HCT116 (cell line): ENCODE results near the gene KCNK3. TPM values are rescaled to one million over a fixed set of nuclear protein-coding genes. Genes with fewer than 3 reads are reported as not detected.

ENCODE experiments used
- ATAC-seq: fragments of 200-7000 bp; cut with Tn5 transposase; 2 replicates; pipeline ENCODE4 v1.9.1; 2020; ENCODE audit warnings: mild to moderate bottlenecking, moderate library complexity
- BruUV-seq: library from RNA; stranded (reverse); fragments of 400-500 nt; replicated peaks from 2 replicates; lab custom pipeline; 2021; lab: Mats Ljungman, UMichigan
- CTCF ChIA-PET: fragments of 300-600 bp; sonication (Branson Sonifier 250); formaldehyde crosslinking; loops from one replicate; lab custom pipeline; 2021; ENCODE audit warnings: antibody characterized with exemption; lab: Charles Lee
- POLR2A ChIA-PET: fragments of 300-600, 350-600 bp; sonication (Branson Sonifier 250); formaldehyde crosslinking; loops from one replicate; lab custom pipeline; 2021; ENCODE audit warnings: antibody characterized with exemption; lab: Charles Lee
- RAD21 ChIA-PET, 2 experiments: fragments of 300-600 bp; sonication (Branson Sonifier 250); formaldehyde crosslinking; loops; one replicate each; lab custom pipeline; 2023; ENCODE audit warnings: low total read pairs in 2 of 2; ENCODE audit not compliant: uncharacterized antibody in 2 of 2, unreplicated experiment in 2 of 2, low non-redundant PET in 1 of 2; lab: Charles Lee
- DNase-seq: peaks from one replicate; pipeline ENCODE4 v3.0.0-alpha.2; 2010; ENCODE audit warnings: low read depth, low spot score
- H2AFZ ChIP-seq: fragments of 200-600 bp; shearing (Covaris generic), sonication (generic); 2 replicates; pipeline ENCODE4 v1.6.1; 2017; ENCODE audit warnings: low read depth, mixed run types, mixed read lengths, antibody characterized with exemption, low read length; ENCODE audit not compliant: poor library complexity, severe bottlenecking
- H3K27ac ChIP-seq: 2 replicates; pipeline ENCODE4 v1.5.1; 2012; ENCODE audit warnings: low read depth, low read length
- H3K27me3 ChIP-seq: fragments of 200-600 bp; sonication (generic); 2 replicates; pipeline ENCODE4 v1.6.1; 2016; ENCODE audit warnings: mixed run types, low read length, mixed read lengths; ENCODE audit not compliant: insufficient read depth
- H3K36me3 ChIP-seq, 2 experiments: fragments of 200-500 bp in 1 of 2; fragments of 200-600 bp in 1 of 2; sonication (Bioruptor generic) in 1 of 2; sonication (generic) in 1 of 2; 2 replicates each; pipeline versions ENCODE4 v1.5.1 to v1.6.1; 2014 to 2016; ENCODE audit warnings: low read length in 2 of 2, inconsistent platforms in 1 of 2, mixed read lengths in 1 of 2, mixed run types in 1 of 2; ENCODE audit not compliant: insufficient read depth in 2 of 2, control insufficient read depth in 1 of 2
- H3K4me1 ChIP-seq, 2 experiments: fragments of 200-600 bp in 1 of 2; sonication (generic) in 1 of 2; 2 replicates each; pipeline versions ENCODE4 v1.5.1 to v1.6.1; 2012 to 2017; ENCODE audit warnings: low read length in 2 of 2, inconsistent platforms in 1 of 2, mild to moderate bottlenecking in 1 of 2, mixed read lengths in 1 of 2, mixed run types in 1 of 2, moderate library complexity in 1 of 2; ENCODE audit not compliant: insufficient read depth in 2 of 2, control insufficient read depth in 1 of 2
- H3K4me2 ChIP-seq: fragments of 200-600 bp; sonication (generic); 2 replicates; pipeline ENCODE4 v1.6.1; 2017; ENCODE audit warnings: mixed run types, low read length, mixed read lengths
- H3K4me3 ChIP-seq, 2 experiments: fragments of 200-600 bp in 1 of 2; sonication (generic) in 1 of 2; replicated peaks in 1 of 2; 2 replicates each; pipeline ENCODE4 v1.5.1; 2011 to 2016; ENCODE audit warnings: low read length in 2 of 2, control low read depth in 1 of 2, low read depth in 1 of 2, mild to moderate bottlenecking in 1 of 2, mixed read lengths in 1 of 2, mixed run types in 1 of 2
- H3K79me2 ChIP-seq: fragments of 200-600 bp; sonication (generic); 2 replicates; pipeline ENCODE4 v1.6.1; 2017; ENCODE audit warnings: mild to moderate bottlenecking, mixed run types, low read length, moderate library complexity, mixed read lengths; ENCODE audit not compliant: insufficient read depth
- H3K9ac ChIP-seq: fragments of 200-600 bp; sonication (generic); 2 replicates; pipeline ENCODE4 v1.6.1; 2016; ENCODE audit warnings: low read length, mixed read lengths
- H3K9me2 ChIP-seq: fragments of 200-600 bp; sonication (generic), shearing (Covaris generic); 2 replicates; pipeline ENCODE4 v1.6.1; 2017; ENCODE audit warnings: mixed run types, mild to moderate bottlenecking, moderate library complexity; ENCODE audit not compliant: insufficient read depth
- H3K9me3 ChIP-seq, 2 experiments: fragments of 200-500 bp in 1 of 2; fragments of 200-600 bp in 1 of 2; sonication (Bioruptor generic) in 1 of 2; sonication (generic) in 1 of 2; 2 replicates each; pipeline ENCODE4 v1.6.1; 2014 to 2017; ENCODE audit warnings: low read length in 2 of 2, mixed read lengths in 2 of 2, inconsistent platforms in 1 of 2, low read depth in 1 of 2, mild to moderate bottlenecking in 1 of 2, mixed run types in 1 of 2, moderate library complexity in 1 of 2; ENCODE audit not compliant: control insufficient read depth in 1 of 2, insufficient read depth in 1 of 2
- H4K20me1 ChIP-seq: fragments of 200-600 bp; sonication (generic), shearing (Covaris generic); 2 replicates; pipeline ENCODE4 v1.6.1; 2017; ENCODE audit warnings: mixed run types, mild to moderate bottlenecking, moderate library complexity; ENCODE audit not compliant: insufficient read depth
- ATF3 ChIP-seq: IDR thresholded peaks from 2 replicates; pipeline ENCODE4 v1.6.1; 2012
- CBX3 ChIP-seq: IDR thresholded peaks from 2 replicates; pipeline ENCODE4 v1.6.1; 2012; ENCODE audit warnings: low read depth
- CEBPB ChIP-seq: IDR thresholded peaks from 2 replicates; pipeline ENCODE4 v1.6.1; 2012; ENCODE audit warnings: low read depth
- CTCF ChIP-seq, 3 experiments: fragments of 200-600 bp in 1 of 3; sonication (generic) in 1 of 3; IDR thresholded peaks in 2 of 3; conservative IDR thresholded peaks in 1 of 3; 2 replicates each; pipeline ENCODE4 v1.5.1; 2012 to 2017; ENCODE audit warnings: low read depth in 2 of 3, low read length in 2 of 3, antibody characterized with exemption in 1 of 3, borderline replicate concordance in 1 of 3, control low read depth in 1 of 3, mild to moderate bottlenecking in 1 of 3, mixed read lengths in 1 of 3, mixed run types in 1 of 3, moderate library complexity in 1 of 3; ENCODE audit not compliant: insufficient read depth in 1 of 3
- EGR1 ChIP-seq: IDR thresholded peaks from 2 replicates; pipeline ENCODE4 v1.6.1; 2012; ENCODE audit warnings: low read depth
- ELF1 ChIP-seq: IDR thresholded peaks from 2 replicates; pipeline ENCODE4 v1.6.1; 2012; ENCODE audit warnings: low read depth, borderline replicate concordance
- EZH2phosphoT487 ChIP-seq: fragments of 200-600 bp; IDR thresholded peaks from 2 replicates; pipeline ENCODE4 v1.6.1; 2018; ENCODE audit warnings: antibody characterized with exemption, borderline replicate concordance
- FOSL1 ChIP-seq: IDR thresholded peaks from 2 replicates; pipeline ENCODE4 v1.6.1; 2012; ENCODE audit warnings: low read depth
- MAX ChIP-seq: IDR thresholded peaks from 2 replicates; pipeline ENCODE4 v1.6.1; 2012
- SIN3A ChIP-seq: IDR thresholded peaks from 2 replicates; pipeline ENCODE4 v1.6.1; 2012; ENCODE audit warnings: low read depth
- SP1 ChIP-seq: IDR thresholded peaks from 2 replicates; pipeline ENCODE4 v1.6.1; 2012; ENCODE audit warnings: low read depth
- SRF ChIP-seq: IDR thresholded peaks from 2 replicates; pipeline ENCODE4 v1.6.1; 2012; ENCODE audit warnings: low read depth
- ZFX ChIP-seq: fragments of 450-650 bp; IDR thresholded peaks from 2 replicates; pipeline ENCODE4 v1.6.1; 2017
- intact Hi-C: fragments of 100-400 bp; cut with micrococcal nuclease; formaldehyde crosslinking; loops from 2 replicates; pipeline ENCODE4 v1.10.0; 2022
- total RNA-seq: library from RNA; stranded (reverse); gene quantifications from one replicate; pipeline ENCODE4 v1.2.1, GENCODE V29; 2021; ENCODE audit not compliant: unreplicated experiment

The KCNK3 gene
- total RNA-seq, 1 experiment from 2014 or later, result 0.71 TPM

- H3K27me3 ChIP-seq, result no peaks in the 10 kb centered on the region
- ATAC-seq (no peak), DNase-seq (no peak)
- H3K36me3 ChIP-seq, result no peaks in the 10 kb centered on the region
- H2AFZ ChIP-seq, result no peak overlapping the region
- H4K20me1 ChIP-seq, result no peaks in the 10 kb centered on the region
- H3K27ac ChIP-seq, result no peak overlapping the region
- ChIA-PET POLR2A (no interaction called here), CTCF (no interaction called here), RAD21 (no interaction called here)
- H3K9me3 ChIP-seq, result no peaks in the 10 kb centered on the region
- no peak for TF ChIP-seq SRF
- no peak for TF ChIP-seq MAX
- TF ChIP-seq CTCF (IDR thresholded peaks at IDR 0.05 in 2 of 3, conservative IDR thresholded peaks at IDR 0.05 in 1 of 3; ENCODE audit: borderline replicate concordance in 1 of 3, insufficient read depth in 1 of 3, low read depth in 2 of 3, low read length in 2 of 3), result no peak
- TF ChIP-seq CEBPB, result no peak
- TF ChIP-seq CBX3, result no peak
- no peak for TF ChIP-seq ATF3
- TF ChIP-seq ZFX, result no peak
- no peak for TF ChIP-seq FOSL1
- TF ChIP-seq ELF1, result no peak
- TF ChIP-seq SP1, result no peak
- TF ChIP-seq EZH2phosphoT487, result no peak
- TF ChIP-seq EGR1, result no peak
- no peak for TF ChIP-seq SIN3A
- no peaks in the 10 kb centered on the region for H3K79me2 ChIP-seq
- peaks cover 0 to 14% of the 10 kb centered on the region in 2 experiments; a peak in 1 of 4 replicates for H3K4me1 ChIP-seq
- BruUV-seq, result no TSS peak
- no peak overlapping the region for H3K4me2 ChIP-seq
- H3K4me3 ChIP-seq, result no peak overlapping the region
- no peaks in the 10 kb centered on the region for H3K9me2 ChIP-seq
- intact Hi-C loops, result no loop called here
- no peak overlapping the region for H3K9ac ChIP-seq
Measured at GRCh38 chr2:26666671-26667070, 25.9 kb upstream of the KCNK3 start.
